Activated gamma-delta T cell treated with anti-CD3 and anti-CD28 coated beads, Interleukin-2, amount 50 U/mL, for 16 hours (primary cell): ENCODE data around the gene MORN2.

ENCODE experiments used
- DNase-seq: peaks from one replicate; pipeline ENCODE4 v3.0.0-alpha.2; 2020; ENCODE audit warnings: low read depth

The MORN2 gene

DNA sequence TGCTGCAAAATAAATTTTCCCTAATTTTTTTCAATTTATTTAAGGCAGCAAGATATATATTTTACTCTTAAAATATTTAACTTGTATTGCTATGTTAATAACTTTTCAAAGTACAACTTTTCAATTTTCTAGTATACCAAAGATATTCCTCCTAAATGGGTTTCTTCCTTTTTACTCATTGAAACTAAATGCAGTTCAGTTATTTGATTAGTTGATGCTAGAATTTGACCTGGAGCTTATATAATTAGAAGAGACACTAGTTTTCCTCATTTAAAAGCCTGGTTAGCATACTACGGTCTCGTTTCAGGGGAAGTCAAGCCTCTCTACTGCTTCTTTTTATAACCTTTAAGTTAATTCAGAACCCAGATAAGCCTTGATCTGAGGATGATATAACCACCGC, 13.8 kb downstream of the MORN2 start, which contains the start of gene ARHGEF33:
Gene ARHGEF33 (plus strand): TSS at position 301 of the 400 bp plus-strand sequence. CDS start 29,573 bp downstream, outside the sequence.
- no peak for DNase-seq

DNA sequence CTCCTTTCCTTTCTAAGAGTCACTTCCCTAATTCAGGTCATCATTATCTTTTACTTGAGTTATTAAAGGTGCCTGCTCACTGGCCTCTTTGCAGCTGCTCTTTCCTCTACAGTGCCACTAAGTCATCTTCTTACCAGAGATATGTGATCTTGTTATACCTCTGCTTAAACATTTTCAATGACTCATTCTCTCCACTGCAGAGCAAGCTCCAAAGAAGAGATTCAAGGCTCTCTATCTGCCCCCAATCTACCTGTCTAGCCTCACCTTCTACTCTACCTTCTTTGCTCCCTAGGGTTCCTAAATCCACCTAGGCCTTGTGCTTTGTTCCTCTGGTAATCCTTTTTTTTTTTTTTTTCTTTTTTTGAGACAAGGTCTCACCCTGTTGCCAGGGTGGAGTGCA, 17.0 kb downstream of the MORN2 start:
- DNase-seq, result no peak

DNA sequence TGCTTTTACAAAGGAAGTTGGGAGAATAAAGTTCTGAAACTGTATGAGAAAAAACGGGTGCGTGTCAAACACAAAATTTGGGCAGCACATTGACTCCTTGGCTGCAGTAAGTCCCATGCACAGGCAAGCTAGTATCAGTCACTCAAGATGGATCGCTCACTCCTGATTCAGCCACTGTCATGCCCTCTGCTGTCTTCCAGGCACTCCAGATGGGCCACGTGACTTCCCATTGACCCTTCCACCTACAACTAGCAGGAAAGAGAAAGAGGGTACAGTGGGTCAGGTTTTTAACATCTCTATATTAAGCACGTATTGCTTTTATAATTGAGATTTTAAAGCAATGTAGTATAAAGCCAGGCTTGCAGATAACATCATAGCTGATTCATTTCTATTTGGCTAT, 22.5 kb downstream of the MORN2 start:
- DNase-seq, result no peak

DNA sequence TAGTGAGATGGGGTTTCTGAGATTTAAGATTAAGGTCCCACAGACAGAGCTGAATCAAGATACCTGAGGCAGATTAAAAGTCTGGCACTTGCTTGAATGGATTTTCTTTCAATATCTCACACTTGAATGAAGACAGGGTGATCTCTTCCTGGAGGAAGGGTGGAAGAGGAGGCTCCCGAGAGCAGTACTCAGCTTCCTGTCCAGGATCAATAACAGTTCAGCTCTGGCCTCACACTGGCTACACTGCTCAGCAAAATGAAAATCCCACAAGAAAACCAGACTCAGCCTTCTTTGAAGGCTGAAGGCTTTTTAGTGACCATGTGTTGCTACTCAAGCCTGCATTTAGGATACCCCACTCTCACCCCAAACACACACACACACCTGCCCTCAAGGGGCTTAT, 24.9 kb downstream of the MORN2 start:
- DNase-seq, result no peak

DNA sequence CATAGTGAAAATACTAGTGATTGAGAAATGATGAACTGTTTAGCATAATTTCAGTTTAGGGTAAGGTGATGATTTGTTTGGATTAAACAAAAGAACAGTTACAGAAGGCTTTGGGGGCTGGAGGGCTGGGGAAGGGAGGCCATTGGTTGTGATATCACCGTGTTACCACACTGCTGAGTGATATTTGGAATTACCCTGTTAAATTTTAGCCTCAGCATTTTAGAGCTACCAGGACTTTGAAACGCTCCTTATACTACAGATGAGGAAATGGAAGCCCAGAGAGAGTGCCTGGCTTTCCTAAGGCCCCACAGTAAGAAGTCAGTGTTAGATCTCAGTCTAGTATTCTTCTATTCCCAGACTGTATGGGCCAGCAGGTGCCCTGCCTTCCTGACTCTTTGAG, 29.5 kb downstream of the MORN2 start:
- no peak for DNase-seq

DNA sequence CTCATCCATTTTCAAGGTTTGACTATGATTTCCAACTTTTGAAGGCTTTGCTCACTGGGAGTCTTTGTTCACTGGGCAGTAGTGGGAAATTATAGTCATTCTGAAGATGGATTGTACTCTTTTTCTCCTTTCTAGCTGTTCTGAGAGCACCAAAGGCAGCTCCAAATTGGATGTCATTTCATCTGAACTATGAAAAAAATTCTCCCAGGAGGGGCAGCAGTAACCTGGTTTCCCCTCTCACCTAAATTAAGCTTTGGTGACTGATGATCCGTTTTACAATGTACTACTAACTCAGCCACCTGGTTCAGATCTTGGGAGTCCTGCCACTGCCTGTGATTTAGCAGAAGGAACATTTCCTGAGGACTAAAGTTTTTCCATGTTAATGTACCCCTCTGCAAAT, 31.5 kb downstream of the MORN2 start:
- DNase-seq, result no peak

DNA sequence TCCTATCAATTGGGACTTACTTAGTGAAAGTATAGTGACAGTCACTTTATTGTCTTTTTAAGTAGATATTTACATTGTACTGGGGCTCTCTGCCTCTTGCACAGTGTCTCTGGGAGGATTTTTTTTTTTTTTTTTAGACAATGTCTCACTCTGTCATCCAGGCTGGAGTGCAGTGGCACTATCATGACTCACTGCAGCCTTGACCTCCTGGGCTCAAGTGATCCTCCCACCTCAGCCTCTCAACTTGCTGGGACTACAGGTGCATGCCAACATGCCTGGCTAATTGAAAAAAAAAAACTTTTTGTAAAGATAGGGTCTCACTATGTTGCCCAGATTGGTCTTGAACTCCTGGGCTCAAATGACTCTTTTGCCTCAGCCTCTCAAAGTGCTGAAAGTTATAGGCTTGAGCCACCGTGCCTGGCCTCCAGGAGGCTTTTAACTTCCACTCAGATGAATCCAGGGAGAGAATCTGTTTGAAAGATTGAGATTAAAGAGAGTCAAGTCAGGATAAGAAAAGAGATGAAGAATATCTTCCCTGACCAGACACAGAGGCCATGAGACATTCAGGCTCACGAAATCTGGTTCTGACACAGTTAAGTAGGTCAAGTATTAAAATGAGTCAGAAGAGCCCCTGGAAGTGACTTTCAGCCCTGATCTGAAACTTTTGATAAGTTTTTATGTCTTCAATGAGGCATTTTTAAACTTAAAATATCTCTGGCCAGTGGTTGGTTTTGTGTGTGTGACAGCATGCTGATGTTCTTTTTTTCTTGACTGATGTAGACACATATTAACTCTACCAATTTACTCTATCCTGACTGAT, 32.2 kb downstream of the MORN2 start:
- DNase-seq, result no peak

DNA sequence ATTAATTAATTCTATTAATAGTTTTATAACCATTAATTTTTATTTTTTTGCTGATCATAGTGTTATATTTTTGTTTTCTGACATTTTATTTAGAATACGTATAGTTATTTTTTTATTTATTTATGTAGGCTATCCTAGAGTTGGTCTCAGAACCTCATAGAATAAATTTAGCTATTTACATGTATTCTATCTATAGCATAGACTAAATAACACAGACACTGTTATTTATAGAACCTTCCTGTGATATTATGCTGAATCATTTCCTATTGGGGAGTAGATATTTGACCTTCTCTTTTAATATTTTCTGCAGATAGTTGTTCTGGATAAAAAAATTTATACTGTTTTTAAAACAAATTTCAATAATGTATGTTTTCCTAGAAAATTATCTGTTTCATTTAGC, 34.1 kb downstream of the MORN2 start:
- no peak for DNase-seq

DNA sequence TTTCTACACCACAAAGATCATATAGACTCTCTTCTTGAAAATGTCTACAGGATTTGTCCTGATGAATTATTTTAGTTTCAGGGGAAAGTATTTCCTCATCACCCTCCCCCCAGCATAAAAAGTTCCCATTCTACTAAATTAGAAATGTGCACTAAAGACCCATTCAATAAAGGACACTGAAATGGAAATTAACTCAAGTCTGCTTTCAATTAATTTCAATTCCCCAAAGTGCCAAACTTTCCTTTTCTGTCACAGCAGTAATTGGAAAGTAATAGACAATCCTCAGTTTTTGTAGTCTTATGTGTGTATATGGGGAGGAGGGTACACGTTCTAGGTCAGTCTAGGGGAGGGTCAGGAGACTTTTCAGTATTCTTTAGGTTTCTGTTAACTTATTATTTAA, 35.4 kb downstream of the MORN2 start:
- DNase-seq, result no peak

DNA sequence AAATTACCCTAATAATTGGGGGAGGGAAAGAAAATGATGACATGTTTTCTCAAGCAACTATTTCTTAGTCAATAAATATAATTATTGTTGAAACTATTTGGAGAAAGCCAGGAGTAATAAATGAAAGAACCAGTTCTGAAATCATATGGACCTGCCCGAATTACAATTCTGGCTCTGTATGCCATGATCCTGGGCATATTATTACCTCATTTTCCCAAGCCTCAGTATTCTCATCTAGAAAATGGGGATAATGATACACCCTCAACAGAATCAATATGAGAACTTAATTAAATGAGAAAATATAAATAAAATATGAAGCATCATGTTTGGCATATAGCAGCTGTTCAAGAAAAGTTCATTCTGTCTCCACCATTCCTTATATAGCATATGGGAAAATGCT, 36.8 kb downstream of the MORN2 start:
- DNase-seq, result no peak

DNA sequence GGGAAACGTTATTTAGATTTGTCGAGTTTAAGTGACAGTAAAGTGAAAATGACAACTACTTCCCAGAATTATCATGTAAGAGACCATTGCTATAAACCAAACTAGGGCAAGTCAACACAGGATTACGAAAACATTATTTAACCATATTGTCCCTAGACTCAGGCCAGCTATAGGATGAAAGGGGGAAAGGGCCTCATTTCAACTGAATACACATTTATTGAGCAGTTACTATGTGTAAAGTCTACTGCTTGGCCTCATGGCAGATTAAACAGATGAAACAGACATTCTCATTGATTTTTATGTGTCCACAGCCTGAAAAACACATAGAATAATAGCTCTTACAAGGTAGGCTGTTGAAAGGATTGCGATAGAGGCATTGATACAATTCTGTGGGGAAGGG, 46.6 kb downstream of the MORN2 start:
- DNase-seq, result no peak

DNA sequence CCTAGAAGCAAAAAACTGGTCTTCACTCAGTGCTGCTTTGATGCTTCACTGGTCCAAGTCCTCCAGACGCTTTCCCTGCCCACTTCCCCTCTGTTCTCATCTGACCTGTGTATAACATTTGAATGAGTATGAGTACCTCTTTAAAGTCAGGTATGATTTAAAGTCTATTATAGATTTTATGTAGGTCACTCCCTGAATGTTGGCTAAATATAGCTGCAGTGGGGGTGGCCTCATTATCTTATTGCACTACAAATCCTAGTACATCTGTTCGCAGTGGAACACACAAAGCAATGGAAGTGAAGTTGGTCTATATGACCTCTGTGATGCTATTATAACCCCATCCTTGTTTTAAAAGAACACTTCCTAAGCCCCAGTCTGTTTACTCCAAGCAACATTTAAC, 47.1 kb downstream of the MORN2 start:
- no peak for DNase-seq

DNA sequence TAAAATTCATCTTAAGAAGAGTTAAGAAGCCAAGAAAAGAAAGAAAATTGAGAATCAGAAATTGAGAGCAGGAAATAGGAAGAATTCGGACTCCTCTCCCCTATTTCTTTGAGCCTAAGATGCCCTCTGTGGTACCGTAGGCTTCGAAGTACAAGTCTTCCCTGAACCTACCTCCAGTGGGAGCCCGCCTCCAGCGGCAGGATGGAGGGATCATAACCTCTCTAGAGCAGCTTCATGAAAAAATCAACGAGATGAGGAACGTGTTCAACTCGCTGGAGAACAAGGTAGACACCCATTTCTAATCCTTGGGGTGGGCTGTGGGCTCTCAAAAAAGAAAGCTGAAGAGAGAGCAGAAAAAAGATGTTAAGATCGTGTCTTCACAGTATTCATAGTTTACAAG, 50.2 kb downstream of the MORN2 start:
- no peak for DNase-seq

DNA sequence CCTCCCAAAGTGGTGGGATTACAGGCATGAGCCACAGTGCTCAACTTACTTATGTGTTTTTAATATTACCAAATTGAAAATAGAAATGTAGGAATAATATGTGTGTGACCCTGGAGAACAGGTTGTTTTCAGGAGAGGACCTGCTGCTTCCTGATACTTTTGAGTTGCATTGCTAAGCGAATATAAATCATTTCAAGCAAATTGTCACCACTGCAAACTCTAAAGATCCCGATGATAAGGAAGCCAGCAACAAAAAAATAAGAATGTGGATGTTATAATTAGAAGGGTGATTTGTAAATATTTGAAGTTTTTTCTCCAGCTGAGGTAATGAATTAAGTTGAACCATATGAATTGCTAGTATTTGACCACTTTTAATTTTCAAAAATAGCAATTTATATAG, 54.8 kb downstream of the MORN2 start:
- no peak for DNase-seq
